Measurements from ENCODE around the gene TNFAIP3.
A peak's percentile ranks its signal among the peaks of the same experiment; 100 is the strongest.

Gene TNFAIP3

DNA sequence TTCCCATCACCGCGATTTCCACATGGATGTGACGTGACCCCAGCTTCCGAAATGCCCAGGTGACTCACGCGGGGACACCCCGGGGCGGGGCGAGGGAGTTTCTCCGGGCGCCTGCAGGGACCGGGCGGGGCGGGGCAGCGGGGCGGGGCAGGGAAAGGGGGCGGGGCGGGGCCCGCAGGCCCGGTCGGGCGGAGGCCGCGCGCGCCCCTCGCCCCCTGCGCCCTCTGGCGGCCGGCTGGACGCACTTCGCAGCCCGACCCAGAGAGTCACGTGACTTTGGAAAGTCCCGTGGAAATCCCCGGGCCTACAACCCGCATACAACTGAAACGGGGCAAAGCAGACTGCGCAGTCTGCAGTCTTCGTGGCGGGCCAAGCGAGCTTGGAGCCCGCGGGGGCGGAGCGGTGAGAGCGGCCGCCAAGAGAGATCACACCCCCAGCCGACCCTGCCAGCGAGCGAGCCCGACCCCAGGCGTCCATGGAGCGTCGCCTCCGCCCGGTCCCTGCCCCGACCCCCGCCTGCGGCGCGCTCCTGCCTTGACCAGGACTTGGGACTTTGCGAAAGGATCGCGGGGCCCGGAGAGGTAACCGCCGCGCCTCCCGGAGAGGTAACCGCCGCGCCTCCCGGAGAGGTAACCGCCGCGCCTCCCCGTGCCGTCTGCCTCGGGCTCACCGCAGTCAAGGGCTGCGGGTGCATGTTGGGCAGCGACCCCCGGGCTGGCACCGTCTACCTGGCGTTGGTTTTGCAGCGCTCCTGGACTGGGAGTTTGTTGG, at the start of gene TNFAIP3:
TNFAIP3 (plus strand) TSS at position 346 of the 771 bp plus-strand sequence. CDS start 3,969 bp downstream, outside the sequence.
- H3K9me3 ChIP-seq (ENCODE audit: low read length) = no peaks in the 10 kb centered on the region
- H3K27me3 ChIP-seq (ENCODE audit: control insufficient read depth in 1 of 2, insufficient read depth in 2 of 2, low read length in 2 of 2) = no peaks in the 10 kb centered on the region
- peak within 1 kb of the TSS; percentile 93 to 96 for H3K4me3 ChIP-seq (ENCODE audit: low read depth in 1 of 2, low read length in 2 of 2)
- H3K9ac ChIP-seq (ENCODE audit: low read length) = peak within 1 kb of the TSS; percentile 70
- peaks cover 6% of the 10 kb centered on the region for H3K36me3 ChIP-seq (ENCODE audit: insufficient read depth, low read length)
- peaks cover 63% of the 10 kb centered on the region for H3K4me1 ChIP-seq (ENCODE audit: insufficient read depth, low read length)
- peak within 1 kb of the TSS; percentile 95 for H3K27ac ChIP-seq (ENCODE audit: low read depth, low read length)

DNA sequence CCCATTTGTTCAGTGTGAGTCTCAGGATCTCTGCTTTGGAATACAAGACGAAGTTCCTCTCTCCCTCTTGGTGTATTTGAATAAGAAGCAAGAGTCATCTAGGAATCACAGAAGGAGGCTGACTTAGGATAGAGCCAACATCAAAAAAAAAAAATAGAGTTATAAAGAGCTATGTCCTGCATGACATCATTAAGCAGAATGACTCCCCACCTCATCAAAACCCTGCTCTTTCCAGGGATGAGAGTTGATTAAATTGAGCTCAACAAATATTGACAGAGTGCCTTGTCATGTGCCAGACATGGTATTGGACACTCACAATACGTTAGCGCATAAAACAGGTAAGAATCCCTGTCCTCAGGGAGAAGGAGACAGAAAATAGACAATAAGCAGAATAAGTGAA, 48.6 kb upstream of the TNFAIP3 start:
- no peaks in the 10 kb centered on the region for H3K9me3 ChIP-seq (ENCODE audit: low read length)
- no peaks in the 10 kb centered on the region for H3K36me3 ChIP-seq (ENCODE audit: insufficient read depth, low read length)
- no peak overlapping the region for H3K9ac ChIP-seq (ENCODE audit: low read length)
- no peak overlapping the region for H3K27ac ChIP-seq (ENCODE audit: low read depth, low read length)
- no peaks in the 10 kb centered on the region for H3K27me3 ChIP-seq (ENCODE audit: control insufficient read depth in 1 of 2, insufficient read depth in 2 of 2, low read length in 2 of 2)
- peaks cover 21% of the 10 kb centered on the region for H3K4me1 ChIP-seq (ENCODE audit: insufficient read depth, low read length)
- H3K4me3 ChIP-seq (ENCODE audit: low read depth in 1 of 2, low read length in 2 of 2) = no peak overlapping the region

DNA sequence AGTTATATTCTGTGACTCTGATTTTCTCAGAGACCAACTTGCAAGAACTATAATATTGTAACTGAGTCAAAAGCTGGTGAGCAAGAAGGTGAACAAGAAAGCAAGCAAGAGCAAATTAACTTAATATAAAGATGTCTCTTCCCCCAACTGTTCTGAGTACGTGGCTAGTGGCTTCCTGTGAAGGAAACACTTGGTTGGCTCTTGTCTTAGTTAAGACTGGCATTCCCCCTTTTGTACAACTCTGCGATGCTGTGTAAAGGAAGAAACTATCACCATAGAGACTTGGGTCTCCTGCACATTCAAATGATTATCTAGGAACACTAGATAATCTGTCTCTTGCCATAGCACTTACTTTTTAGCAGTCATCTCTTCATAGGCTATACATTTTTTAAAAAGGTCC, 47.3 kb upstream of the TNFAIP3 start:
- no peak overlapping the region for H3K27ac ChIP-seq (ENCODE audit: low read depth, low read length)
- H3K9ac ChIP-seq (ENCODE audit: low read length) = no peak overlapping the region
- peaks cover 31% of the 10 kb centered on the region for H3K4me1 ChIP-seq (ENCODE audit: insufficient read depth, low read length)
- H3K36me3 ChIP-seq (ENCODE audit: insufficient read depth, low read length) = no peaks in the 10 kb centered on the region
- H3K27me3 ChIP-seq (ENCODE audit: control insufficient read depth in 1 of 2, insufficient read depth in 2 of 2, low read length in 2 of 2) = no peaks in the 10 kb centered on the region
- H3K9me3 ChIP-seq (ENCODE audit: low read length) = no peaks in the 10 kb centered on the region
- no peak overlapping the region for H3K4me3 ChIP-seq (ENCODE audit: low read depth in 1 of 2, low read length in 2 of 2)

DNA sequence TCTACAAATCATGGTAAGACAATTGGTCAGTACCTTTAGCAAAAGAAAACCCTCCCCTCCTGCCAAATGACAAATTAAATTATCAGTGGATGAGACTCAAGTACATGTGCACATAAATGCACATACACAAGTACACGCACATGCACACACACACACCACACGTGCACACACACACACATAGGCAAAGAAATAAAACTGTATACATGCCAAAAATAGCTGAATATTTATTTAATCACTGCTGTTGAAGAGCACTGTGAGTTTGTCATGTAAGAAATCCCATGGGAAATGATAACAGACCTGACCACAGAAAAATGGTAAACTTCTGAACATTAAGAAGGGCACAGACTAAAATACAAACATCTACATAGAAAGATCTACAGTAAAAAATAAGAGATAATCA, 46.6 kb upstream of the TNFAIP3 start:
- Histone ChIP-seq H3K4me1 (ENCODE audit: insufficient read depth, low read length) (peaks cover 38% of the 10 kb centered on the region), H3K36me3 (ENCODE audit: insufficient read depth, low read length) (no peaks in the 10 kb centered on the region), H3K4me3 (ENCODE audit: low read depth in 1 of 2, low read length in 2 of 2) (no peak overlapping the region), H3K27ac (ENCODE audit: low read depth, low read length) (no peak overlapping the region), H3K9me3 (ENCODE audit: low read length) (no peaks in the 10 kb centered on the region), H3K27me3 (ENCODE audit: control insufficient read depth in 1 of 2, insufficient read depth in 2 of 2, low read length in 2 of 2) (no peaks in the 10 kb centered on the region), H3K9ac (ENCODE audit: low read length) (no peak overlapping the region)

DNA sequence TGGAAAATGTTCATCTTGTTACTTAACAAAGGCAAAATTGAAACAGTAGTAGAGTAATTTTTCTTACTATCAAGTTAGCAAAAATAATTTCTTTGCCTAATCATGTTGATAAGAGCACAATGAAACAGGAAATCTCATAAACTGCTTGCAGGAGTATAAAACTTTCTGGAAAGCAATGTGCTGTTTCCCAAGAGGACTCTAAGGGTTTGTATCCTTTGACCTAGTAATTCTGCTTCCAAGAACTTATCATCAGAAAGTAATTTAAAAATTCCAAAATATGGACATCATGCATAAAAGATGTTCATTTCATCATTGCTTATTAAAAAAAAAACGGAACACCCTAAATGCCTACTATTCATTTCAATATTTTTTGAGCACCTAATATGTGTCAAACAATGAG, 46.1 kb upstream of the TNFAIP3 start:
- Histone ChIP-seq H3K9me3 (ENCODE audit: low read length) (no peaks in the 10 kb centered on the region), H3K27ac (ENCODE audit: low read depth, low read length) (peak overlapping the region; percentile 13), H3K36me3 (ENCODE audit: insufficient read depth, low read length) (no peaks in the 10 kb centered on the region)

DNA sequence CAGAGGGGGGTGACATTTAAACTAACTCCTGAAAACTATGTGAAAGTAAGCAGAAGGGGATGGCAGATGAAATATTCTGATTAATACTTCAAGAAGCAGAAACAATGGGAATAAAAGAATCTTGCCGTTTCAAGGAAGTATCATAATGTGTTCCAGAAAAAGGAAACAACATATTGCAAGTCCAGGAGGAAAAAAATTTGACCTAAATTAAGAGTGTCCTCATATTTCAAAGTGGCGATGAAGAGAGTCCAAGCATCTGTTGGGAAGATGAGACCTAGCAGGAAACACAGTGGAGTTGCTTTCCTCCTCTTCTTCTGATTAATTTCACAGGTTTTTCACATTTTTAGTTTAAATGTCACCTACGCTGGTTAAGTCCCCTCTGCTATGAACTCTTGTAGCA, 45.6 kb upstream of the TNFAIP3 start:
- Histone ChIP-seq H3K4me1 (ENCODE audit: insufficient read depth, low read length) (peaks cover 38% of the 10 kb centered on the region), H3K27ac (ENCODE audit: low read depth, low read length) (peak overlapping the region; percentile 21), H3K9me3 (ENCODE audit: low read length) (no peaks in the 10 kb centered on the region)

More for the DNA sequence above, 46.1 kb upstream of the TNFAIP3 start:
- H3K4me3 ChIP-seq (ENCODE audit: low read depth in 1 of 2, low read length in 2 of 2) = no peak overlapping the region
- no peaks in the 10 kb centered on the region for H3K27me3 ChIP-seq (ENCODE audit: control insufficient read depth in 1 of 2, insufficient read depth in 2 of 2, low read length in 2 of 2)
- H3K9ac ChIP-seq (ENCODE audit: low read length) = no peak overlapping the region
- H3K4me1 ChIP-seq (ENCODE audit: insufficient read depth, low read length) = peaks cover 38% of the 10 kb centered on the region

DNA sequence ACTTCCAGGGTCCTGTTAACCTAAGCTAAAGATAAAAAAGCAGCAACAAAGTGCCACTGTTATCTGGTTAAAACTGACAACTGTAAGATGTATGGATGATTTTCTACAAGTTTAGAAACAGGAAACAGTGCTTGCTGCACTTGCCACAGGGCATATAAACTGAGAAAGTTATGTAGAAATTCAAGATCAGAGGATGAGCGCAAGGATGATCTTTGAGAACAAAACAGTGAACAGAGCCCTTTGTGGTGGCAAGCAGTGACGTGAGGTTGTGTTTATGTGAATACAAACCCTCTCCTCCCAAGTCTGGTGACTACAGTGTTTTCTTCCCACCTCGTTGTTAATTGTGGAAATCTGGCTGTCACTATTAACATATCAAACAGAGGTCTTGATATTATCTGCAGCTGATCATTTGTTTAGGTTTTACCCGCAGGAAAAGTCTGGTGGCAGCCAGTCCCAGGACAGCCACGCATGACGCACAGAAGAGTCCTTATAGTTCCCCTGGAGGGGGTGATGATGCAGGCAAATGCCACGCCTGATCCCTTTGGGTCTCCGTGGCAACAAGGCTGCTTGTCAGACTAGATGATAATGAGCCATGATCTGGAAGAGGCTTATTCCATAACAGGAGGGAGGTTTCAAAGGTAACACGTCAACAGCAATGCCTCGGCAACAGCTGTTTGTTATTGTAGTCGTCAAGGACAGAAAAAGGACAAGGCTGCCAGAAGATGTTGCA, 43.1 kb upstream of the TNFAIP3 start:
- H3K27ac ChIP-seq (ENCODE audit: low read depth, low read length) = peak overlapping the region; percentile 28
- H3K4me3 ChIP-seq (ENCODE audit: low read depth in 1 of 2, low read length in 2 of 2) = peak overlapping the region in 1 of 2 donors; percentile 4
- H3K9me3 ChIP-seq (ENCODE audit: low read length) = no peaks in the 10 kb centered on the region
- no peak overlapping the region for H3K9ac ChIP-seq (ENCODE audit: low read length)
- H3K4me1 ChIP-seq (ENCODE audit: insufficient read depth, low read length) = peaks cover 33% of the 10 kb centered on the region
- H3K36me3 ChIP-seq (ENCODE audit: insufficient read depth, low read length) = no peaks in the 10 kb centered on the region
- no peaks in the 10 kb centered on the region for H3K27me3 ChIP-seq (ENCODE audit: control insufficient read depth in 1 of 2, insufficient read depth in 2 of 2, low read length in 2 of 2)

More for the DNA sequence above, 45.6 kb upstream of the TNFAIP3 start:
- Histone ChIP-seq H3K9ac (ENCODE audit: low read length) (no peak overlapping the region), H3K27me3 (ENCODE audit: control insufficient read depth in 1 of 2, insufficient read depth in 2 of 2, low read length in 2 of 2) (no peaks in the 10 kb centered on the region), H3K36me3 (ENCODE audit: insufficient read depth, low read length) (no peaks in the 10 kb centered on the region), H3K4me3 (ENCODE audit: low read depth in 1 of 2, low read length in 2 of 2) (no peak overlapping the region)

DNA sequence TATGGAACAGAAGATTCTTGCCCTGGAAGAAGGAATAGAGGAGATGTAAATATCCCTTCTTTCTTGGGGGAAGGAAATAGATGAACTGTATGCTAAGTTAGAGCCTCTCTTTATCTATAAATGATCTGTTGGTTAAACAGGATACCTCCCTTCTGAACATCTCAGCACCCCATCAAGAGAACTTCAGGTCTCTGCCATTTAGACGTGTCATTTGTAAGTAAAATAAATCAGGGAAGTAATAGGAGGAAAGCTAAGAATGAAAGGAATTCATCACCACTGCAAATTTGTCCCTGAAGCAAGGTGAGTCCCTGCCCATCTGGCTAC, 42.5 kb upstream of the TNFAIP3 start:
- Histone ChIP-seq H3K9ac (ENCODE audit: low read length) (no peak overlapping the region), H3K27ac (ENCODE audit: low read depth, low read length) (peak overlapping the region; percentile 28), H3K4me3 (ENCODE audit: low read depth in 1 of 2, low read length in 2 of 2) (peak overlapping the region in 1 of 2 donors; percentile 4)

DNA sequence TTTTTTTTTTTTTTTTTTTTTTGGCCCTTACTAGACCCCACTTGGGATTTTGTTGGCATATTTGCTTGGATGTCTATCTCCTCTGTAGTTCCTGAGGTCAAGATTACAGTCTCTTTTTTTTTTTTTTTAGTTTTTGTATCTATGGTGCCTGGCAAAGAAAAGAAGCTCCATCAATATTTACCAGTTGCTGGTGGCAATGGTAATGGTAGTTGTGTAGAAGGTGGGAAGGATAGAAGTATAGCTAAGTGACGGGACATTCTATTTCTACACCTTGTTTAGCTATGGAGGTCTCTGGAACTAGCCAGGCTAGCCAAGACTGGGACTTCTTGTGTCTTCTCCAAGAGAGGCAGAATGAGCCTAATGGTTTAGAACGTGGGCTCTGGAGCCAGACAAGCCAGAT, 42.2 kb upstream of the TNFAIP3 start:
- Histone ChIP-seq H3K4me3 (ENCODE audit: low read depth in 1 of 2, low read length in 2 of 2) (no peak overlapping the region), H3K9me3 (ENCODE audit: low read length) (no peaks in the 10 kb centered on the region), H3K4me1 (ENCODE audit: insufficient read depth, low read length) (peaks cover 33% of the 10 kb centered on the region), H3K36me3 (ENCODE audit: insufficient read depth, low read length) (no peaks in the 10 kb centered on the region), H3K27ac (ENCODE audit: low read depth, low read length) (peak overlapping the region; percentile 28), H3K27me3 (ENCODE audit: control insufficient read depth in 1 of 2, insufficient read depth in 2 of 2, low read length in 2 of 2) (no peaks in the 10 kb centered on the region), H3K9ac (ENCODE audit: low read length) (no peak overlapping the region)

More for the DNA sequence above, 42.5 kb upstream of the TNFAIP3 start:
- Histone ChIP-seq H3K4me1 (ENCODE audit: insufficient read depth, low read length) (peaks cover 33% of the 10 kb centered on the region), H3K27me3 (ENCODE audit: control insufficient read depth in 1 of 2, insufficient read depth in 2 of 2, low read length in 2 of 2) (no peaks in the 10 kb centered on the region), H3K9me3 (ENCODE audit: low read length) (no peaks in the 10 kb centered on the region), H3K36me3 (ENCODE audit: insufficient read depth, low read length) (no peaks in the 10 kb centered on the region)

DNA sequence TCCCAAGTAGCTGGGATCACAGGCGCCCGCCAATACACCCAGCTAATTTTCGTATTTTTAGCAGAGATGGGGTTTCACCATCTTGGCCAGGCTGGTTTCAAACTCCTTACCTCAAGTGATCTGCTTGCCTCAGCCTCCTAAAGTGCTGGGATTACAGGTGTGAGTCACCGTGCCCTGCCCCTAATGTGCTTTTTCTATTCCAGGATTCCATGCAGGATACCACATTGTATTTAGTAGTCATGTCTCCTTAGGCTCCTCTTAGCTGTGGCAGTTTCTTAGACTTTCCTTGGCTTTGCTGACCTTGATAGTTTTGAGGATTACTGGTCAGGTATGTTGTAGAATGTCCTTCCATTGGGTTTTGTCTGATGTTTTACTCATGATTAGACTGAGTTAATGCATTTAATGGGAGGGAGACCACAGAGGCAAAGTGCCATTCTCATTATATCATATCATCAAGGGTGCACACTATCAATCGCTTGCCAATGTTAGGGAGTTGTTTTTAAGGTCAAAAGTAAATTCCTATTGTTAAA, 39.6 kb upstream of the TNFAIP3 start:
- H3K27ac ChIP-seq (ENCODE audit: low read depth, low read length) = no peak overlapping the region
- H3K27me3 ChIP-seq (ENCODE audit: control insufficient read depth in 1 of 2, insufficient read depth in 2 of 2, low read length in 2 of 2) = no peaks in the 10 kb centered on the region
- H3K4me3 ChIP-seq (ENCODE audit: low read depth in 1 of 2, low read length in 2 of 2) = no peak overlapping the region
- H3K9ac ChIP-seq (ENCODE audit: low read length) = no peak overlapping the region
- peaks cover 20% of the 10 kb centered on the region for H3K4me1 ChIP-seq (ENCODE audit: insufficient read depth, low read length)
- H3K36me3 ChIP-seq (ENCODE audit: insufficient read depth, low read length) = no peaks in the 10 kb centered on the region
- H3K9me3 ChIP-seq (ENCODE audit: low read length) = no peaks in the 10 kb centered on the region

DNA sequence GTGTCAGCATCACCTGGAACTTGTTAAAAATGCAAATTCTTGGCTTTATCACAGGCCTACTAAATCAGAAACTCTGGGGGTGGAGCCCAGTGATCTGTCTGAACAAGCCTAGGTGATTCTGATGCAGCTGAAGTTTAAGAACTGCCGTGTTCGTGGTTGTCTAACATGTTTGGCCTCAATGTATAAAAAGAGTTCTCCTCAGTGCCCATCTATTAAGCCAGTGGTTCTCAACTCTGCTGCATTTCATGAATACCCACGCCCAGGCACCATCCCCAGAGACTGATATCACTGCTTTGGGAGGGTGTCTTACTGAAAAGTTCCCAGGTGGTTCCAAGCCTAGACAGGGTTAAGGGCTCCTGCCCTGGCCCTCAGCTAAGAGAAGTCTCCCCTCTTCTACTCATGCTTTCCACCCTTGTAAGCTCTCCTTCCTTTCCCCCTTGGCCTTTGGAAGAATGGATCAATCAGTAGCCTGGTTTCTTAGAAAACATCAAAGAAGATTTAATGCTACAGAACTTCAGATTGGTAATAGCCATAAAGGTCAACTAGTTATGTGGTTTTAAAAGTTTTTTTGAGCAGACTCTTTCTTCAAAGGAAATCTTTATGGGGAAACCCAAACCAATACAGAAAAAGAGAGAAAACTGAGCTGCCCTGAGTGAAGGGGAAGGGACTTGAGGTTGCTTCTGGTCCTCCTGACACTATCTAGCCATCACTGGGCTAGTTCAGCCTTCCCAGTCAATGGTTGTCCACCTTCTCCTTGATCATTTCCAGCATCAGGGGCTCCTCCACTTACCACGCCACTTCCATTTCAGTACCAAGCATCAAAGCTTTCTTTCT, 38.9 kb upstream of the TNFAIP3 start:
- peaks cover 20% of the 10 kb centered on the region for H3K4me1 ChIP-seq (ENCODE audit: insufficient read depth, low read length)
- H3K36me3 ChIP-seq (ENCODE audit: insufficient read depth, low read length) = no peaks in the 10 kb centered on the region
- no peaks in the 10 kb centered on the region for H3K27me3 ChIP-seq (ENCODE audit: control insufficient read depth in 1 of 2, insufficient read depth in 2 of 2, low read length in 2 of 2)
- no peak overlapping the region for H3K9ac ChIP-seq (ENCODE audit: low read length)
- H3K27ac ChIP-seq (ENCODE audit: low read depth, low read length) = no peak overlapping the region
- H3K9me3 ChIP-seq (ENCODE audit: low read length) = no peaks in the 10 kb centered on the region
- H3K4me3 ChIP-seq (ENCODE audit: low read depth in 1 of 2, low read length in 2 of 2) = no peak overlapping the region
